ENCODE results near the gene SREBF2. TPM values are rescaled to one million over a fixed set of nuclear protein-coding genes. Genes with fewer than 3 reads are reported as not detected.

Gene SREBF2
- total and polyA plus RNA-seq, 2 donors from 2014 or later = 49.2 to 71.4 TPM

DNA sequence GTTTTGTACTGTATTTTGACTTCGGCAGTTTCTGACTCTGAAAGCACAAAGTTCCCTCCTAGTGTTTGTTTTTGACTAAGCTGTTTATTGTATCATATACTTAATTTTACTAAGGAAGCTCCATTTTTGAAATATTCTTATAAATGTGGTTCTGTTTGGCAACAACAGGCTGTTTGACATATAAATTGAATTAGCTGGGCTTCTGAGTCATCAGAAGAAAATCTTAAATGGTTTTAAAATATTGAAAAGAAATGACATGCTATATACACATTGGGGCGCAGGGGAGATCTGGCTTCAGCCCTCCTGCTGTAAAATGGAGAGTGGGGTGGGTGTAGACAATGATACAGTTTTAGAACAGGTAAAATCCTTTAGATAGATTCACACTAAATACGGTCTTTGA lies 43.4 kb downstream of the SREBF2 start:
- H3K4me3 ChIP-seq (ENCODE audit: low read length in 3 of 3) = no peak overlapping the region
- intact Hi-C loops (cut with DNase I) = no loop called here
- no peaks in the 10 kb centered on the region for H3K9me3 ChIP-seq (ENCODE audit: control insufficient read depth in 2 of 3, insufficient read depth in 1 of 3, low read length in 3 of 3)
- DNase-seq (no peak), FAIRE-seq (no peak)
- TF ChIP-seq, protein P1, sequence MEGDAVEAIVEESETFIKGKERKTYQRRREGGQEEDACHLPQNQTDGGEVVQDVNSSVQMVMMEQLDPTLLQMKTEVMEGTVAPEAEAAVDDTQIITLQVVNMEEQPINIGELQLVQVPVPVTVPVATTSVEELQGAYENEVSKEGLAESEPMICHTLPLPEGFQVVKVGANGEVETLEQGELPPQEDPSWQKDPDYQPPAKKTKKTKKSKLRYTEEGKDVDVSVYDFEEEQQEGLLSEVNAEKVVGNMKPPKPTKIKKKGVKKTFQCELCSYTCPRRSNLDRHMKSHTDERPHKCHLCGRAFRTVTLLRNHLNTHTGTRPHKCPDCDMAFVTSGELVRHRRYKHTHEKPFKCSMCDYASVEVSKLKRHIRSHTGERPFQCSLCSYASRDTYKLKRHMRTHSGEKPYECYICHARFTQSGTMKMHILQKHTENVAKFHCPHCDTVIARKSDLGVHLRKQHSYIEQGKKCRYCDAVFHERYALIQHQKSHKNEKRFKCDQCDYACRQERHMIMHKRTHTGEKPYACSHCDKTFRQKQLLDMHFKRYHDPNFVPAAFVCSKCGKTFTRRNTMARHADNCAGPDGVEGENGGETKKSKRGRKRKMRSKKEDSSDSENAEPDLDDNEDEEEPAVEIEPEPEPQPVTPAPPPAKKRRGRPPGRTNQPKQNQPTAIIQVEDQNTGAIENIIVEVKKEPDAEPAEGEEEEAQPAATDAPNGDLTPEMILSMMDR (IDR thresholded peaks at IDR 0.05; ENCODE audit: borderline replicate concordance, extremely low read depth, insufficient read depth) = no peak
- no peaks in the 10 kb centered on the region for H3K4me1 ChIP-seq (ENCODE audit: control insufficient read depth in 2 of 3, insufficient read depth in 2 of 3, low read depth in 1 of 3, low read length in 3 of 3)
- no peaks in the 10 kb centered on the region for H3K27me3 ChIP-seq (ENCODE audit: control insufficient read depth, insufficient read depth, low read length)
- no peak overlapping the region for H3K9ac ChIP-seq (ENCODE audit: low read length in 3 of 3)
- H3K27ac ChIP-seq (ENCODE audit: low read depth in 2 of 2, low read length in 2 of 2) = no peak overlapping the region
- H3K36me3 ChIP-seq (ENCODE audit: control insufficient read depth in 2 of 3, insufficient read depth in 3 of 3, low read length in 3 of 3) = peaks cover 5 to 42% (median 29%) of the 10 kb centered on the region in 3 donors

GRCh38 chr22:41876675-41877074 lies 43.8 kb downstream of the SREBF2 start:
- Histone ChIP-seq H3K4me1 (ENCODE audit: control insufficient read depth in 2 of 3, insufficient read depth in 2 of 3, low read depth in 1 of 3, low read length in 3 of 3) (no peaks in the 10 kb centered on the region), H3K27me3 (ENCODE audit: control insufficient read depth, insufficient read depth, low read length) (no peaks in the 10 kb centered on the region), H3K4me3 (ENCODE audit: low read length in 3 of 3) (no peak overlapping the region), H3K9ac (ENCODE audit: low read length in 3 of 3) (no peak overlapping the region), H3K36me3 (ENCODE audit: control insufficient read depth in 2 of 3, insufficient read depth in 3 of 3, low read length in 3 of 3) (peaks cover 5 to 44% (median 31%) of the 10 kb centered on the region in 3 donors), H3K27ac (ENCODE audit: low read depth in 2 of 2, low read length in 2 of 2) (no peak overlapping the region), H3K9me3 (ENCODE audit: control insufficient read depth in 2 of 3, insufficient read depth in 1 of 3, low read length in 3 of 3) (no peaks in the 10 kb centered on the region)
- TF ChIP-seq, protein P1 (IDR thresholded peaks at IDR 0.05; ENCODE audit: borderline replicate concordance, extremely low read depth, insufficient read depth) = no peak
- FAIRE-seq (no peak), DNase-seq (no peak)
- intact Hi-C loops (cut with DNase I) = no loop called here

- no peak overlapping the region for H3K4me3 ChIP-seq (ENCODE audit: low read length in 3 of 3)
- H3K27me3 ChIP-seq (ENCODE audit: control insufficient read depth, insufficient read depth, low read length) = no peaks in the 10 kb centered on the region
- no peak overlapping the region for H3K9ac ChIP-seq (ENCODE audit: low read length in 3 of 3)
- intact Hi-C loops (cut with DNase I) = no loop called here
- DNase-seq = peak in 1 of 5 donors; percentile 22
- H3K36me3 ChIP-seq (ENCODE audit: control insufficient read depth in 2 of 3, insufficient read depth in 3 of 3, low read length in 3 of 3) = peaks cover 13 to 60% (median 47%) of the 10 kb centered on the region in 3 donors
- TF ChIP-seq, protein P1 (IDR thresholded peaks at IDR 0.05; ENCODE audit: borderline replicate concordance, extremely low read depth, insufficient read depth) = no peak
- H3K4me1 ChIP-seq (ENCODE audit: control insufficient read depth in 2 of 3, insufficient read depth in 2 of 3, low read depth in 1 of 3, low read length in 3 of 3) = no peaks in the 10 kb centered on the region
- no peak for FAIRE-seq
- no peak overlapping the region for H3K27ac ChIP-seq (ENCODE audit: low read depth in 2 of 2, low read length in 2 of 2)
- no peaks in the 10 kb centered on the region for H3K9me3 ChIP-seq (ENCODE audit: control insufficient read depth in 2 of 3, insufficient read depth in 1 of 3, low read length in 3 of 3)
Observed at GRCh38 chr22:41880653-41881052, 47.7 kb downstream of the SREBF2 start.

- Histone ChIP-seq H3K9ac (ENCODE audit: low read length in 3 of 3) (no peak overlapping the region), H3K9me3 (ENCODE audit: control insufficient read depth in 2 of 3, insufficient read depth in 1 of 3, low read length in 3 of 3) (no peaks in the 10 kb centered on the region), H3K27me3 (ENCODE audit: control insufficient read depth, insufficient read depth, low read length) (no peaks in the 10 kb centered on the region), H3K4me3 (ENCODE audit: low read length in 3 of 3) (no peak overlapping the region), H3K4me1 (ENCODE audit: control insufficient read depth in 2 of 3, insufficient read depth in 2 of 3, low read depth in 1 of 3, low read length in 3 of 3) (no peaks in the 10 kb centered on the region), H3K36me3 (ENCODE audit: control insufficient read depth in 2 of 3, insufficient read depth in 3 of 3, low read length in 3 of 3) (peaks cover 18 to 51% (median 50%) of the 10 kb centered on the region in 3 donors), H3K27ac (ENCODE audit: low read depth in 2 of 2, low read length in 2 of 2) (no peak overlapping the region)
- no peak for DNase-seq
- no peak for FAIRE-seq
- intact Hi-C loops (cut with DNase I) = no loop called here
- TF ChIP-seq, protein P1 (IDR thresholded peaks at IDR 0.05; ENCODE audit: borderline replicate concordance, extremely low read depth, insufficient read depth) = no peak
Observed at GRCh38 chr22:41883400-41883799, 50.5 kb downstream of the SREBF2 start.

All from kidney (tissue), 14 donors.